ENCODE data around the gene TRIM2. TPM values are rescaled to one million over a fixed set of nuclear protein-coding genes. Genes with fewer than 3 reads are reported as not detected.
"Not testable (repeated sequence)": the region's sequence is repeated elsewhere in the genome, so short reads cannot be mapped to it uniquely, and the experiment has no call there.

The TRIM2 gene
- total RNA-seq, 1 donor from 2014 or later = 9.9 TPM

DNA sequence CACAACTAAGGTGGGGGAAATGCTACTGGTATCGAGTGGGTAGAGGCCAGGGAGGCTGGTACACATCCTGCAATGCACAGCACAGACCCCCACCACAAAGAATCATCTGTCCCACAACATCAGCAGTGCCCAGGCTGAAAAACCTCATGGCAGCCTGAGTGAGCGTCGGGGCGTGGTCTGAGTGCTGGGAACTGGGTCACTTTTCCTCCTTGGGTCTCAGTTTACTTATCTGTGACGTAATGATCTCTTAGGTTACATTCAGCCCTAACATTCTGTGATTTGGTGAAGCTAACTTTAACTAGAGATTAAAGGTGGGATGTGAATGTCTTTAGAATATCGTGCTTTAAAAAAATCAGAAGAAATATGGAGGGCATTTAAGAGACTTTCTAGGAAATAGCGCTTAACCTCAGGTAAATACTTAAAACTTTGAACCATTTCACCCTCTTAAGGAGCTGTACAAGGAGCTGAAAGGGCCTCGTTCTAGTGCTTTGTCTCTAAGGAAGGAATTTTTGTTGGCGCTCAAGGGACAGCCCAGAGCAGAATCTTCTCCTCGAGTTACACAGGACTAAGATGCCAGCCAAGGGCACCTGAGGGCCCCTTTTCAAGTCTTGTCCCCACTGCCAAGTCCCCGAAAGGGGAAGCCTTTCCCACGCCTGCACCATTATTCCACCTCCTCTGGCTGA lies 18.1 kb upstream of the TRIM2 start:
- DNase-seq (ENCODE audit: extremely low read depth, low read depth, low spot score) = no peak

DNA sequence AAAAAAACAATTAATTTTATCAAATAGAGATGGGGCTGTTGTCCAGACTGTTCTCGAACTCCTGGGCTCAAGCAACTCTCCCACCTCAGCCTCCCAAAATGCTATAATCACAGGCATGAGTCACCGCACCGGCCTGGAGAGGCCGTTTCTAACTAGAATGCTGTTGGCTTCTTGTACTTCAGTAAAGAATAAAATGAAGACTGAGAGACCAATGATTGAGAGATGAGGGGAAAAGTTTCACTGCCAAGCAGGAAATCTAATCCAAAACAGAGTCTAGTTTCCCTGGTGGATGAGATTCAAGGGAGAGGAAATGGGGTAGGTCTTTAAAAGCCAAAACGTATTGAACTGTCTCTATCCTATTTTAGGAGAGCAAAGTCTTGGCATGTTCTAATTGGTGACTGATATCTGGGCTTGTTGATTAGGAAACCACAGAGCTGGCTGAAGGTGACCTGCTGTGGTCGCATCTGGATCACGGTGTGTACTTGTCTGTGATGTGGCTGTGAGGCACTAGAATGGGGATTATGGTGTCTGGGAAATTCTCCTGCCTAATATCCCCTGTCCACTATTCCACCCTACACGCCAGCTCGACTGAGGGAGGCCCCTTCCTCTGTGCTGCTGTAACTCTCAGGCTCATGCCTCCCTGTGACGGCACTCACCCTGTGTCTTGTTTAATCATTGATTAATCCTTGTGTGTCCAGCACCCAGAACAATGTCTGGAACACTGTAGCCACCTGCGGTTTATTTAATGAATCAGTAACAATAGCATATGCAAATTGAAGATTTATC lies 15.0 kb upstream of the TRIM2 start:
- no peak for DNase-seq (ENCODE audit: extremely low read depth, low read depth, low spot score)

DNA sequence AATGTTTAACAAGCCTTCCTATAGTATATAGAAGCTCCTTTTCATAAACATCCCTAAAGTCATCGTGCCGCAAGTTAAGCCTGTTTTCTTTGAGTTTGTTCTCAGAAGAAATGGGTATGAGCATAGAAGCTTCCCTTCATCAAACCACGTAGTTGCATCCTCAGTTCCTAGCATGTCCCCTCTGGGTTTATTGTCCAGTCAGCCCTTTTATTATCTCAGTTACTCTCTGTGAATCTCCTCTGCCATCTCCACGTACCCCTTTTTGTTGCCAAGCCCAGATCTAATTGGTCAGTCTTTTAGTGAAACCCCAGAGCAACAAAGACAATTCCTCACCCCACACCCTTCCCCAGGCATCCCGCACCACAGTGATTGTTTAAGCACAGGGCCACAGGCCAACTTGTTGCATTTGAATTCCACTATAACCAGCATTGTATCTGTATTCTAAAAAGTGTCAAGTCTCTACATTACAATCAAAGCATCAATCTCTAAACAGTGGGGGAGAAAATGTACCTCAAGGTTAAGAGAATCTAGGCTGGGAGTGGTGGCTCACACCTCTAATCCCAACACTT lies 12.4 kb upstream of the TRIM2 start:
- no peak for DNase-seq (ENCODE audit: extremely low read depth, low read depth, low spot score)

DNA sequence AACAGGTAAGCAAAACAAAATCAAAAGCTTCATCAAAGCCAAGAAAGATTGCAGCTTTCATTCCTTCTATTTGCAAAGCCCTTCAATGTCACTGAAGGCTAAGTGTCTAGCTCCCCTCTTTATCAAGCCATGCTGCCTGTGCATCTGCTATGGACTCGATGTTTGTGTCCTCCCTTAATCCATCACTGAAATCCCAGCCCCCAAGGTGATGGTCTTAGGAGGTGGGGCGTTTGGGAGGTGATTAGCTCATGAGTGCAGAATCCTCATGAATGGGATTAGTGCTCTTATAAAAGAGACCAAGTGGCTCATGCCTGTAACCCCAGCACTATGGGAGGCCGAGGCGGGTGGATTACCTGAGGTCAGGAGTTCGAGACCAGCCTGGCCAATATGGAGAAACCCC lies 6.9 kb upstream of the TRIM2 start:
- DNase-seq (ENCODE audit: extremely low read depth, low read depth, low spot score) = no peak

DNA sequence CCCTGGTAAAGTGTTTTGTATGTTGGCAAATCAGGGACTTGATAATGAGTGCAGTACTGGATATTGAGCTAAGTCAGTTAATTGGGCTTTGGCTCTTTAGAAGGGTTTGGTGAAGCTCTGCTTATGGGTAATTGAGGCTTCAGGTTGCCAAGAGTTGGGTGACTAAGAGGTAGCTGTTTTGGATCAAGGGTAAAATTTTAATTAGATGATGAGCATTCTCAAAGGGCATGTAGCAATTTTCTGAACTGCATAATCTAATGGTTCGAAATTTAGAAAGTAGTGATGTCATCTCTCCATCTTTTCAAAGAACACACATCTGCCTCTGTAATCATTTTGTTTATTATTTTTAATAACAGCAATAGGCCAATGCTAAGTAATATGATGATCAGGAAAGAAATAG lies 5.5 kb upstream of the TRIM2 start:
- DNase-seq (ENCODE audit: extremely low read depth, low read depth, low spot score) = no peak

DNA sequence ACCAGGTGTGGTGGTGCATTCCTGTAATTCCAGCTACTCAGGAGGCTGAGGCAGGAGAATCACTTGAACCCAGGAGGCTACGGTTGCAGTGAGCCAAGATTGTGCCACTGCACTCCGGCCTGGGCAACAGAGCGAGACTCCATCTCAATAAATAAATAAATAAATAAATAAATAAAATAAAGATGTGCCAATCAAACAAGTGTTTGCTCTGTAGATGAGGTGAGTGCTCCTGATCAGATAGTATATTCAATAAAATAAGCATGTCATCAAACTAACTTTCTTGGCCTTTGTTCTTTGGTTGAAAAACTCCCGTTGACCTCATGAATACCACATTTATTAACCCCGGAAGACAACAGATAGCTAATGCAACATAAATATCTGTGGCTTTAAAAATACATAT lies 497 bp upstream of the TRIM2 start:
- DNase-seq (ENCODE audit: extremely low read depth, low read depth, low spot score) = not testable (repeated sequence)

DNA sequence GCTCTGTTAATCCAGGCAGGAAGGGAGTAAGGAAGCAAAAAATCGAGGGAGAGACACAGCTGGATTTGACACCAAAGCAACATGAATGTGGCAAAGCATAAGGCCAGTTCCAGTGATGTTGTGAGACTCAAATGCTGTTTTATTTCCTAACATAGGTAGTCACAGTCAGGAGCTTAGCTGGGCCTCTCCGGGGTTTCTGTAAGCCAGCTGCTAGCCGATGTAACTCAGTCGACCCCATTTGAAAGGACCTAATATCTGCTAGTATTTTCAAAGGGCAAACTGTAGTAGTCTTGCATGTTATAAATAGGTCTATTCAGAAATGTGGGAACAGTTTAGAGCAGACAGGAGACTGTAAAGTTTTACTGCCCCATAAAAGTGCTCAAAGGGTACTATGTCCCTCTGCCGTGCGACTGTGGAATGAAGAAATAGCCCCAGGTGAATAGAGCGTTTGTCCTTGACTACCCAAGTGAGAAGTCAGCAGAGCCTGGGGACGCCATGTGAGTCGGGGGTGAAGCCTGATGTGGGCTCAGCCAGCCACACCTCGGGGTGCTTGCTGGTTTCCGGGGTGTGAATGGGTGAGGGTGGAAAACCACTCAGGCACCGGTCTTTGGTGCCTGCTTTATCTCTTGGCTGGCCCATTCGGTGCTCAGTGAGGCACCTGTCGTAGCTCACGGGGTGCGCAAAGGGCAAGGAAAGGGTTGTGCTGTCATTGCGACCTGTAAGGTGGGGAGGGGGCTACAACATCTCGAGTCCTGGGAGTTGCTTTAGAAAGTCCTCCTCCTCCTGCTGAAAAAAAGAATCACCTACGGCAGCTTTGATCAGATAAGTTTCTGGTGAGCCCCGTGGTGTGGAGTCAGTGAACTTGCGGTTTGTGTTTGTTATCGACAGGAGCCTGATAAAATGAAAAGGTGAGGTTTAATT lies 745 bp downstream of the TRIM2 start:
- no peak for DNase-seq (ENCODE audit: extremely low read depth, low read depth, low spot score)

DNA sequence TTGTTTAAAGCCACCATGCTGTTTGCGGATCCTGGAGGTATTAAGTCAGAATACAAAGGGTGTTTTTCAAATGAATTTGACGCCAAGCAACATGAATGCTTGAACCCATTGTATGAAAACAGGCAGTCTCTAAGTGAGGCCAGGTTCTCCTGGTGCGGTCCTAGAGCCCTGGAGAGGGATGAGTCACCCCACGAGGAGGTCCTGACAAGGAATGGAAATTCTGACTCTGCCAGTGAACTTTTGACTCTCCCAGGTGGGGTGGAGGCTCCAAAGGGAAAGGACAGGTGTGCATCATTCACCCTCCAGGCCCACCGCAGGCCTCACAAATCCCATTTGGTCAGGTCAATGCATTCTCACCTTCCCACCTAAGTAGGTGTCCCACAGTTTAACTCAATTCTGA lies 1.5 kb downstream of the TRIM2 start:
- DNase-seq (ENCODE audit: extremely low read depth, low read depth, low spot score) = no peak

DNA sequence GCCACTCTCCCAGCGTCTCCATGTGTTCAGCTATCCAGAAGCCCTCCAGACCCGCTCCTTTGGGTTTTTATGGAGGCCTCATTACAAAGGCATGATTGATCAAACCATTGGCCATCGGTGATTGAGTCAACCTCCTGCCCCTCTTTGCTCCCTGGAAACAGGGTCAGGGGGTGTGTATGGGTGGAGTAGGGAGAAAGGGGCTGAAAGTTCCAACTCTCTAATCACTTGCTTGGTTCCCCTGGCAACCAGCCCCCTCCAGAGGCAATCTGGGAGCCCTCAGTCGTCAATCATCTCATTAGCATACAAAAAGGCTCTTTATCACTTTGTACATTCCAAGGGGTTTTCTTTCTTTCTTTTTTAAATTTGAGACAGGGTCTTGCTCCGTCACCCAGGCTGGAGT lies 2.3 kb downstream of the TRIM2 start:
- DNase-seq (ENCODE audit: extremely low read depth, low read depth, low spot score) = no peak

DNA sequence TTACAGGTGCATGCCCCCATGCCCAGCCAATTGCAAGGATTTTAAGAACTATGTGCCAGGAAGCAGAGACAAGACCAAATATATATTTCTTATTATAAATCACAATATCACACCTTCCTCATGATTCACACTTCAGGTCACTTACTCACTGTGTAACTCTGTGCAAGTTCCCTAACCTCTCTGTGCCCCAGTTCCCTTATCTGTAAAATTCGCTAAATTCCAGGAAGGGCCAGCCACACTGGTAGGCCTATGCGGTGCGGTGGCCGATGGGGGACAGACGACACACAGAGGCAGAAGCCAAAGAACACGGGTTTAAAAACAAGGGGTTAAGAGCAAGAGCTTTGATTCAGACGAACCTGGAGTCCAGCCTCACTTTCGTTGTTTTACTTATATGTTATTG lies 2.8 kb downstream of the TRIM2 start:
- no peak for DNase-seq (ENCODE audit: extremely low read depth, low read depth, low spot score)

DNA sequence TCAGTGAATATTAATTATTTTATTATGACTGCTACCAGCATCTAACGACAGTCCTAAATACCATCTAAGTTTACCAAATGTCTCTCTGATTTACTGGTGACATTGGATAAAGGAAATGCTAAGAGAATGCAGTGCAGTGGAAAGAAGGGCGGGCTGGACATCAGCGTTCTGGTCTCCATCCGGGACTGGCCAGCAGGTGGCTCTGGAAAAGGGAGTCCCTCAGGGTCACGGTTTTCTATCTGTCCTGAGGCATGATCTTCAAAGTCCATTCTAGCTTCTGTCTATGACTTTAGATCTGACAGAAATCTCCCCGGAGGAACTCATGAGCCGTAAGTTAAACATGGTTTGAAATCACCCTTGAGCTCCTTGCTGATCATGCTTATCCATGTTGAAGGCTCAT lies 3.3 kb downstream of the TRIM2 start:
- no peak for DNase-seq (ENCODE audit: extremely low read depth, low read depth, low spot score)

DNA sequence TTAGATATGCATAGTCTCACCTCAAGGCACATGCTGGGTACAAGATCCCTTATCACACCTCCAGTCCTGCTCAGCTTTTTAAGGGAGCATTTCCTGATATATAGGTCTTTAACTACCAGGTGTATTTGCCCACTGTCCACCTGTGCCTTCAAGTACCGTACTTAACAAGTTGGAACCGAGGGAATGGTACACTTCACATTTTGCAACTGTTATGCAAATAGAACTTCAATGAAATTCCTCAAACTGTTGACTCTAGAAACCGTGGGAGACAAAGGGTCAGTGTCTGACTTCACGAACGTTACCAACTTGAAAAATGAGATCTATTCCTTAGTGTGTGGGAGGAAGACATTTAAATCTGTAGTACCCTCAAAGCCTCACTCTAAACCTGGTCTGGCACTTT lies 5.2 kb downstream of the TRIM2 start:
- no peak for DNase-seq (ENCODE audit: extremely low read depth, low read depth, low spot score)

DNA sequence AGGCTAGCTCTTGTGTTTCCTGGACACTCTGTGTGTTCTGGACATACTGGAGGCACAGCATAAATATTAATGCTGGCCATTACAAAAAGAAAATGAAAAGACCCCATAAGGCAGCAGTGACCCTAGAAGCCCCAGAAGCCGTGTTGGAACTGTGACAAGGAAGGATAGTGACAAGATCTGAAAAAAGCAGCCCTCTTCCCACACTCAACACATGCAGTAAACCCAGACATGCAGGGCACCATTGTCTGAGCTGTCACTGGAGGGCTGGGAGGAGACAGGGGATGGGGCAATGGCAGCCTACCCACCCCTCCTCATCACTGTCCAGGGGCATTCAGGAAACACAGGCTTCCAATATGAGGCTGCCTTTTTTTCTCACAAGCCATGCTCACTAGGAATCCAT lies 6.5 kb downstream of the TRIM2 start:
- DNase-seq (ENCODE audit: extremely low read depth, low read depth, low spot score) = no peak

DNA sequence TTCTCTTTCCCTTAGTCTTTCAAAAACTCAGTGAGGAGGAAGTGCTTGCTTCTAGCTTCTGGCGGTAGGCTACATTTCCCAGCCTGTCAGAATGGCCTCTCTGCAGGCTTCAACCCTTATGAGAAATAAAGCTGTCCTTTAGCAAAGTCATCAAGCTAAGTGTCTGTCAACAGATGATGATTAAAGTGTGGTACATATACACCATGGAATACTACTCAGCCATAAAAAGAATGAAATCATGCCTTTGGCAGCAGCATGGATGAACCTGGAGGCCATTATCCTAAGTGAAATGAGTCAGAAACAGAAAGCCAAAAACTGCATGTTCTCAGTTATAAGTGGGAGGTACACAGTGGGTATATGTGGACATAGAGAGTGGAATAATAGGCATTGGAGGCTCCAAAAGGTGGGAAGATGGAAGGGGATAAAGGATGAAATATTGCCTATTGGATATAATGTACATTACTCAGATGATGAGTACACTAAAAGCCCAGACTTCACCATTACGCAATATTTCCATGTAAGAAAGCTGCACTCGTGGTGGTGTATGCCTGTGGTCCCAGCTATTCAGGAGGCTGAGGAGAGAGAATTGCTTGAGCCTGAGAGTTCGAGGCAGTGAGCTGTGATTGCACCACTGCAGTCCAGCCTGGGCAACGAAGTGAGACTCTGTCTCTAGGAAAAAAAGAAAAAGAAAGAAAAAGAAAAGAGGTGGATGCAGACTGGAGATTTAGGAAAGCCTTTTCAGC lies 7.9 kb downstream of the TRIM2 start:
- DNase-seq (ENCODE audit: extremely low read depth, low read depth, low spot score) = no peak

DNA sequence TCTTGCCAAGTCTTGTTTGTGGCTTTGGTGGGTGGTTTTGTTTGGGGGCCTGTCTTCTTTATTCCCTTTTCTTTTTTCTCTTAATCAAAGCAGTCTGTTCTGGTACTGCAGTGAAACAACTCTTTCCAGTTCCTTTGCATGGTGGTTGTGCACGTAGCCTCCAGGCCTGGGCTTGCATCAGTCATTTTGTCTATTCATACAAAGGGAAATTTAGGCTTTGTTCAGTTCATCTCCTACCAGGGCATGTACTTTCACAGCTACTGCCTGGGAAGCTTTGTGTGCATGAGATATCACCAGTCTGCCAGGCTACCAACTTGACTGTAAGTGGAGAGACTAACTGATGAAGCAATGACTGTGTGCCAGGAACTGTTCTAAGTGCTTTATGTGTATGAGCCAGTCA lies 8.5 kb downstream of the TRIM2 start:
- no peak for DNase-seq (ENCODE audit: extremely low read depth, low read depth, low spot score)

DNA sequence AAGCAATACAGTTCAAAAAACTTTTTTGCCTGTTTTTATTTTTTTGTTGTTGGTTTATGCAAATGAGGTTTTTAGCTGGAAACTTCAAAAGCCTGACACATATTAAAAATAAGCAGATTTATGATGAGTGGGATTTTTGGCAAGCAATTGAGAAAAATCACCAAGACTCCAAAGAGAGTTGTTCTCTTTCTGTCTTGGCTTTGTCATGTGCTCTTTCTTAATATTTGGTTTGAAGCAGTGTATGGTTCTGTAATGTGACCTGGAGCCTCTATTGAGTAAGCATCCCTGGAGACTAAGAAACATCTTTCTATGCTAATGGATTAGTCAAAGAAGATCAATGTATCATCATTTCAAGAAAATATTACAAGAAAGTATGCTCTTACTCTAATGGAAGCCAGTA lies 11.7 kb downstream of the TRIM2 start:
- DNase-seq (ENCODE audit: extremely low read depth, low read depth, low spot score) = no peak

DNA sequence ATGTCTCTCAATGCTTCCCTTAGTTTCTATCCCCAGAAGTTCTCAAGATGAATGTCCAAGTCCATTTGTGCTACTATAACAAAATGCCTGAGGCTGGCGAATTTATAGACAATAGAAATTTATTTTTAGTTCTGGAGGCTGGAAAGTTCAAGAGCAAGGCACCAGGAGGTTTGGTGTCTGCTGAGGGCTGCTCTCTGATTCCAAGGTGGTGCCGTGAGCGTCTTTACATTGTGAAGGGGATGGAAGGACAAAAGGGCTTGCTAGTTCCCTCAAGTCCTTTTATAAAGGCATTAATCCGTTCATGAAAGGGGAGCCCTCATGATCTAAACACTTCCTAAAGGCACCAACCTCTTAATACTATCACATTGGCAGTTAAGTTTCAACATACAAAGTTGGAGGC lies 12.3 kb downstream of the TRIM2 start:
- DNase-seq (ENCODE audit: extremely low read depth, low read depth, low spot score) = no peak

DNA sequence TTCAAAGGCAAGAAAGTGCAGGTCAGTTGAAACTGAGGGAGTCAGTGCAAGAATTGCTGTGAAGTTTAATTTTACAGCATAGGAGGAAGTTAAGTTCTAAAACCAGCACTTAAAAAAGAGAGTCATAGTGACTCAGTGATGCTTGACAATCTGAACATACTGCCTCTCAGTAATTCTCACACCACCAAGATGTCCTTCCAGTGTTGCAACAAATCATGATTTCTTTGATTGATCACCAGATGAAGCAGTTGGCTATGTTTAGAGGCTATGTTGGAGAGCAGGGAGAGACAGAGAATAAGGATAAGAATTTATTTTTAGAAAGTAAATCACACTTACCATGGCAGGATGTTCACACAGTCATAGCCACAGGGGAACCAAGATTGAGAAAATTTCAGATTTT lies 13.2 kb downstream of the TRIM2 start:
- no peak for DNase-seq (ENCODE audit: extremely low read depth, low read depth, low spot score)

DNA sequence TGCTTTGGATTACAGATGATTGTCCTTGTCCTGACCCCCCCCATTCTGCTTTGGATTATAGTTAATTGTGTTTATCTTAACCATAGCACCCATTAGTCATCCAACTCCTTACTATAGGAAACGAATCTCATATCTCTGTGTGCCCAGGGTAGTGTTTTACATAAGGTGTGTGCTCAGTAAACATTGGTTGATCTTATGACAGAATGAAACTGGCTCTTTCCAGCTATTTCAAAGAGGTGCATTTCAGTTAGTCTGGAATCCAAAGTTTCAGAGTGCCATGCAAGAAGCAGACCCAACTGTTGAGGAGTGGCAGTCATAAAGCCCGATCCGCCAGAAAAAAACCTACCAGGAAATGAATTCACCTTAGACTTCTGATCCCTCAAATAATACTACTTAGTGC lies 14.7 kb downstream of the TRIM2 start:
- DNase-seq (ENCODE audit: extremely low read depth, low read depth, low spot score) = no peak

DNA sequence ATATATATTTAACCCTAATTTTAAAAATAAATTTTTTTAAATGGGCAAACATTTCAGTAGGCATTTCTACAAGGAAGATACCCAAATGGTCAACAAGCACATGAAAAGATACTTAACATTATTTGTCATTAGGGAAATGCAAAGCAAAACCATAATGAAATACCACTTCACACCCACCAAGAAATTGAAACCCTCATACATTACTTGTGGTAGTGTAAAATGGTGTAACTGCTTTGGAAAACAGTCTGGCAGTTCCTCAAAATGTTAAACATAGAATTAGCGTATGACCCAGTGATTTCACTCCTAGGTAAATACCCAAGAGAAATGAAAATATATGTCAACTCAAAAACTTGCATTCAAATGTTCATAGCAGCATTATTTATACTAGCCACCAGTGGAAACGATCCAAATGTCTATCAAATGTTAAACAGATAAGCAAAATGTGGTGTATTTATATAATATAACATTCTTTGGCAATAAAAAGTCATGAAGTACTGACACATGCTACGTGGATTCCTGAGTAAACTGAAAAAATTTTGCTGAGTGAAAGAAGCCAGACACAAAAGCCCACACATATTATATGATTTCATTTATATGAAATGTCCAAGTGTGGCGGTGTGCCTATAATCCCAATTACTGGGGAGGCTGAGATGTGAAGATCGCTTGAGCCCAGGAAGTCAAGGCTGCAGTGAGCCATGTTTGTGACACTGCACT lies 16.6 kb downstream of the TRIM2 start:
- no peak for DNase-seq (ENCODE audit: extremely low read depth, low read depth, low spot score)
